NB4 (cell line): ENCODE results near the gene PARD3.

Experiments
- MYC ChIP-seq: IDR thresholded peaks from 2 replicates; pipeline ENCODE4 v1.6.1; 2011; ENCODE audit warnings: low read depth, low read length
- POLR2A ChIP-seq: IDR thresholded peaks from 2 replicates; pipeline ENCODE4 v1.6.1; 2011; ENCODE audit warnings: mild to moderate bottlenecking; ENCODE audit not compliant: insufficient read length; ENCODE audit errors: extremely low read depth
- TF ChIP-seq, protein P1 (sequence below): IDR thresholded peaks from one replicate; pipeline ENCODE4 v1.5.1; 2012; ENCODE audit warnings: low read depth, low read length

DNA sequence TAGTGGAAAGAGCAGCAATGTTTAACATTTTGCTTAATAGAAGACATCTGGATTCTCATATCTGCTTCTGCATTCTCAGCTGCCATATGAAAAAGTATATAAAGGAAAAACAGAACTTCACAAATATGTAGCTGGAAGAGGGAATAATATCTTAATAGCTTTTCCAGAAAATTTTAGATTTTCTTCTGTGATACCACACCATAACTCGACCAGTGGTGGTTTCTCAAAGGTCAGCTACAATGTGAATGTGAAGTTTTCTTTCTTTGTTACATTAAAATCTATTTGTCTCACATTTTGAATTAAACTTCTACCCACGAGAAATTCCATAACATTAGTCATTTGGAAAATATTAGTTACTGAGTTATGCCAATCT lies 339.8 kb downstream of the PARD3 start:
- TF ChIP-seq, protein P1, sequence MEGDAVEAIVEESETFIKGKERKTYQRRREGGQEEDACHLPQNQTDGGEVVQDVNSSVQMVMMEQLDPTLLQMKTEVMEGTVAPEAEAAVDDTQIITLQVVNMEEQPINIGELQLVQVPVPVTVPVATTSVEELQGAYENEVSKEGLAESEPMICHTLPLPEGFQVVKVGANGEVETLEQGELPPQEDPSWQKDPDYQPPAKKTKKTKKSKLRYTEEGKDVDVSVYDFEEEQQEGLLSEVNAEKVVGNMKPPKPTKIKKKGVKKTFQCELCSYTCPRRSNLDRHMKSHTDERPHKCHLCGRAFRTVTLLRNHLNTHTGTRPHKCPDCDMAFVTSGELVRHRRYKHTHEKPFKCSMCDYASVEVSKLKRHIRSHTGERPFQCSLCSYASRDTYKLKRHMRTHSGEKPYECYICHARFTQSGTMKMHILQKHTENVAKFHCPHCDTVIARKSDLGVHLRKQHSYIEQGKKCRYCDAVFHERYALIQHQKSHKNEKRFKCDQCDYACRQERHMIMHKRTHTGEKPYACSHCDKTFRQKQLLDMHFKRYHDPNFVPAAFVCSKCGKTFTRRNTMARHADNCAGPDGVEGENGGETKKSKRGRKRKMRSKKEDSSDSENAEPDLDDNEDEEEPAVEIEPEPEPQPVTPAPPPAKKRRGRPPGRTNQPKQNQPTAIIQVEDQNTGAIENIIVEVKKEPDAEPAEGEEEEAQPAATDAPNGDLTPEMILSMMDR: no peak
- TF ChIP-seq POLR2A (no peak), MYC (no peak)
